Measurements from ENCODE around the gene CAPN10.

The CAPN10 gene

DNA sequence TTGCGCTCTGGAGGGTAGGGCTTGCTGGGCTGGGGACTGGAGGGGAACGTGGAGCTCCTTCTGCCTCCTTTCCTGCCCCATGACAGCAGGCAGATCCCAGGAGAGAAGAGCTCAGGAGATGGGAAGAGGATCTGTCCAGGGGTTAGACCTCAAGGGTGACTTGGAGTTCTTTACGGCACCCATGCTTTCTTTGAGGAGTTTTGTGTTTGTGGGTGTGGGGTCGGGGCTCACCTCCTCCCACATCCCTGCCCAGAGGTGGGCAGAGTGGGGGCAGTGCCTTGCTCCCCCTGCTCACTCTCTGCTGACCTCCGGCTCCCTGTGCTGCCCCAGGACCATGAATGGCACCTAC lies 43.1 kb downstream of the CAPN10 start:
- H4K20me1 ChIP-seq (ENCODE audit: insufficient read depth, low read length) = no peaks in the 10 kb centered on the region
- TF ChIP-seq, protein P1, sequence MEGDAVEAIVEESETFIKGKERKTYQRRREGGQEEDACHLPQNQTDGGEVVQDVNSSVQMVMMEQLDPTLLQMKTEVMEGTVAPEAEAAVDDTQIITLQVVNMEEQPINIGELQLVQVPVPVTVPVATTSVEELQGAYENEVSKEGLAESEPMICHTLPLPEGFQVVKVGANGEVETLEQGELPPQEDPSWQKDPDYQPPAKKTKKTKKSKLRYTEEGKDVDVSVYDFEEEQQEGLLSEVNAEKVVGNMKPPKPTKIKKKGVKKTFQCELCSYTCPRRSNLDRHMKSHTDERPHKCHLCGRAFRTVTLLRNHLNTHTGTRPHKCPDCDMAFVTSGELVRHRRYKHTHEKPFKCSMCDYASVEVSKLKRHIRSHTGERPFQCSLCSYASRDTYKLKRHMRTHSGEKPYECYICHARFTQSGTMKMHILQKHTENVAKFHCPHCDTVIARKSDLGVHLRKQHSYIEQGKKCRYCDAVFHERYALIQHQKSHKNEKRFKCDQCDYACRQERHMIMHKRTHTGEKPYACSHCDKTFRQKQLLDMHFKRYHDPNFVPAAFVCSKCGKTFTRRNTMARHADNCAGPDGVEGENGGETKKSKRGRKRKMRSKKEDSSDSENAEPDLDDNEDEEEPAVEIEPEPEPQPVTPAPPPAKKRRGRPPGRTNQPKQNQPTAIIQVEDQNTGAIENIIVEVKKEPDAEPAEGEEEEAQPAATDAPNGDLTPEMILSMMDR (IDR thresholded peaks at IDR 0.05; ENCODE audit: borderline replicate concordance, extremely low read depth, low read length, poor library complexity, severe bottlenecking) = no peak
- no peak for TF ChIP-seq EZH2 (IDR thresholded peaks at IDR 0.05; ENCODE audit: borderline replicate concordance, low read depth, low read length, severe bottlenecking)
- no peak overlapping the region for H3K4me2 ChIP-seq (ENCODE audit: insufficient read depth, low read length)
- no peak overlapping the region for H3K27ac ChIP-seq (ENCODE audit: low read length)
- no peaks in the 10 kb centered on the region for H3K79me2 ChIP-seq (ENCODE audit: insufficient read depth, low read length)
- H3K27me3 ChIP-seq (ENCODE audit: insufficient read depth, low read length, poor library complexity) = no peaks in the 10 kb centered on the region
- peaks cover 17% of the 10 kb centered on the region for H3K9me3 ChIP-seq (ENCODE audit: insufficient read depth, low read length, severe bottlenecking)
- ATAC-seq (ENCODE audit: insufficient read depth, low read depth) = no peak
- H3K4me1 ChIP-seq (ENCODE audit: insufficient read depth, low read length) = no peaks in the 10 kb centered on the region
- no peak overlapping the region for H3K4me3 ChIP-seq (ENCODE audit: low read depth in 1 of 2, low read length in 2 of 2)
- H3K9ac ChIP-seq (ENCODE audit: low read depth, low read length) = no peak overlapping the region
- no peak overlapping the region for H2AFZ ChIP-seq (ENCODE audit: low read depth, low read length)
- H3K36me3 ChIP-seq (ENCODE audit: insufficient read depth, low read length) = no peaks in the 10 kb centered on the region
- no peak for DNase-seq

DNA sequence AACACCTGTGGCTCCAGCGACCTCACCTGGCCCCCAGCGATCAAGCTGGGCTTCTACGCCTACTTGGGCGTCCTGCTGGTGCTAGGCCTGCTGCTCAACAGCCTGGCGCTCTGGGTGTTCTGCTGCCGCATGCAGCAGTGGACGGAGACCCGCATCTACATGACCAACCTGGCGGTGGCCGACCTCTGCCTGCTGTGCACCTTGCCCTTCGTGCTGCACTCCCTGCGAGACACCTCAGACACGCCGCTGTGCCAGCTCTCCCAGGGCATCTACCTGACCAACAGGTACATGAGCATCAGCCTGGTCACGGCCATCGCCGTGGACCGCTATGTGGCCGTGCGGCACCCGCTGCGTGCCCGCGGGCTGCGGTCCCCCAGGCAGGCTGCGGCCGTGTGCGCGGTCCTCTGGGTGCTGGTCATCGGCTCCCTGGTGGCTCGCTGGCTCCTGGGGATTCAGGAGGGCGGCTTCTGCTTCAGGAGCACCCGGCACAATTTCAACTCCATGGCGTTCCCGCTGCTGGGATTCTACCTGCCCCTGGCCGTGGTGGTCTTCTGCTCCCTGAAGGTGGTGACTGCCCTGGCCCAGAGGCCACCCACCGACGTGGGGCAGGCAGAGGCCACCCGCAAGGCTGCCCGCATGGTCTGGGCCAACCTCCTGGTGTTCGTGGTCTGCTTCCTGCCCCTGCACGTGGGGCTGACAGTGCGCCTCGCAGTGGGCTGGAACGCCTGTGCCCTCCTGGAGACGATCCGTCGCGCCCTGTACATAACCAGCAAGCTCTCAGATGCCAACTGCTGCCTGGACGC lies 43.6 kb downstream of the CAPN10 start:
- Histone ChIP-seq H3K4me2 (ENCODE audit: insufficient read depth, low read length) (no peak overlapping the region), H3K4me3 (ENCODE audit: low read depth in 1 of 2, low read length in 2 of 2) (no peak overlapping the region), H3K79me2 (ENCODE audit: insufficient read depth, low read length) (no peaks in the 10 kb centered on the region)

DNA sequence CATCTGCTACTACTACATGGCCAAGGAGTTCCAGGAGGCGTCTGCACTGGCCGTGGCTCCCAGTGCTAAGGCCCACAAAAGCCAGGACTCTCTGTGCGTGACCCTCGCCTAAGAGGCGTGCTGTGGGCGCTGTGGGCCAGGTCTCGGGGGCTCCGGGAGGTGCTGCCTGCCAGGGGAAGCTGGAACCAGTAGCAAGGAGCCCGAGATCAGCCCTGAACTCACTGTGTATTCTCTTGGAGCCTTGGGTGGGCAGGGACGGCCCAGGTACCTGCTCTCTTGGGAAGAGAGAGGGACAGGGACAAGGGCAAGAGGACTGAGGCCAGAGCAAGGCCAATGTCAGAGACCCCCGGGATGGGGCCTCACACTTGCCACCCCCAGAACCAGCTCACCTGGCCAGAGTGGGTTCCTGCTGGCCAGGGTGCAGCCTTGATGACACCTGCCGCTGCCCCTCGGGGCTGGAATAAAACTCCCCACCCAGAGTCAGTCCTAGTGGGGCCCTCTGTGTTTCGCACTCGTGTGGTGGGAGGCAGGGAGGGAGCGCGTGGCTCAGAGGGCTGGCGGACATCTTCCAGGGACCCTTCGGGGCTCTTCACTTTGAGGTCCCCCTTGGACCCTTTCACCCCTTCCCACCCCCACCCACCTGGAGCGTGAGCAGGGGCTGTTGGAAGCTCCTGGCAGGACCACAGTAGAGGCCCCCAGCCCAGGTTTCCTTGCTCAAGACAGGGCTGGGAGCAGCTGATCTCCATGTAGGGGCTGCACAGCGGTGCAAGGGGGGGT lies 44.4 kb downstream of the CAPN10 start:
- H3K9me3 ChIP-seq (ENCODE audit: insufficient read depth, low read length, severe bottlenecking) = peaks cover 18% of the 10 kb centered on the region
- ATAC-seq (ENCODE audit: insufficient read depth, low read depth) = no peak
- no peak overlapping the region for H3K4me2 ChIP-seq (ENCODE audit: insufficient read depth, low read length)
- TF ChIP-seq, protein P1 (IDR thresholded peaks at IDR 0.05; ENCODE audit: borderline replicate concordance, extremely low read depth, low read length, poor library complexity, severe bottlenecking) = no peak
- no peak for TF ChIP-seq EZH2 (IDR thresholded peaks at IDR 0.05; ENCODE audit: borderline replicate concordance, low read depth, low read length, severe bottlenecking)
- no peak overlapping the region for H3K4me3 ChIP-seq (ENCODE audit: low read depth in 1 of 2, low read length in 2 of 2)
- H4K20me1 ChIP-seq (ENCODE audit: insufficient read depth, low read length) = no peaks in the 10 kb centered on the region
- H3K27me3 ChIP-seq (ENCODE audit: insufficient read depth, low read length, poor library complexity) = no peaks in the 10 kb centered on the region
- H3K27ac ChIP-seq (ENCODE audit: low read length) = no peak overlapping the region
- H3K79me2 ChIP-seq (ENCODE audit: insufficient read depth, low read length) = no peaks in the 10 kb centered on the region
- H2AFZ ChIP-seq (ENCODE audit: low read depth, low read length) = no peak overlapping the region
- H3K36me3 ChIP-seq (ENCODE audit: insufficient read depth, low read length) = no peaks in the 10 kb centered on the region
- no peaks in the 10 kb centered on the region for H3K4me1 ChIP-seq (ENCODE audit: insufficient read depth, low read length)
- DNase-seq = no peak
- H3K9ac ChIP-seq (ENCODE audit: low read depth, low read length) = no peak overlapping the region

More for the DNA sequence above, 43.6 kb downstream of the CAPN10 start:
- ATAC-seq (ENCODE audit: insufficient read depth, low read depth) (no peak), DNase-seq (no peak)
- Histone ChIP-seq H3K36me3 (ENCODE audit: insufficient read depth, low read length) (no peaks in the 10 kb centered on the region), H3K9me3 (ENCODE audit: insufficient read depth, low read length, severe bottlenecking) (peaks cover 18% of the 10 kb centered on the region), H4K20me1 (ENCODE audit: insufficient read depth, low read length) (no peaks in the 10 kb centered on the region), H3K9ac (ENCODE audit: low read depth, low read length) (no peak overlapping the region), H3K4me1 (ENCODE audit: insufficient read depth, low read length) (no peaks in the 10 kb centered on the region), H3K27me3 (ENCODE audit: insufficient read depth, low read length, poor library complexity) (no peaks in the 10 kb centered on the region), H2AFZ (ENCODE audit: low read depth, low read length) (no peak overlapping the region), H3K27ac (ENCODE audit: low read length) (no peak overlapping the region)
- TF ChIP-seq, protein P1 (IDR thresholded peaks at IDR 0.05; ENCODE audit: borderline replicate concordance, extremely low read depth, low read length, poor library complexity, severe bottlenecking) = no peak
- no peak for TF ChIP-seq EZH2 (IDR thresholded peaks at IDR 0.05; ENCODE audit: borderline replicate concordance, low read depth, low read length, severe bottlenecking)
